GM18870 (cell line): Measurements from ENCODE around the gene KRTAP12-1.

ENCODE experiments used
- ATAC-seq: cut with Tn5 transposase; IDR thresholded peaks from one replicate; pipeline ENCODE4 v1.9.1; 2021; ENCODE audit warnings: moderate library complexity; ENCODE audit not compliant: unreplicated experiment

KRTAP12-1 gene, protein sequence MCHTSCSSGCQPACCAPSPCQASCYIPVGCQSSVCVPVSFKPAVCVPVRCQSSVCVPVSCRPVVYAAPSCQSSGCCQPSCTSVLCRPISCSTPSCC

GRCh38 chr21:44681861-44682579 is at the start of gene KRTAP12-1:
Gene KRTAP12-1, minus strand, starts transcription at chr21:44682163. Its CDS starts 40 bp downstream, at chr21:44682123.
- ATAC-seq, result no peak

DNA sequence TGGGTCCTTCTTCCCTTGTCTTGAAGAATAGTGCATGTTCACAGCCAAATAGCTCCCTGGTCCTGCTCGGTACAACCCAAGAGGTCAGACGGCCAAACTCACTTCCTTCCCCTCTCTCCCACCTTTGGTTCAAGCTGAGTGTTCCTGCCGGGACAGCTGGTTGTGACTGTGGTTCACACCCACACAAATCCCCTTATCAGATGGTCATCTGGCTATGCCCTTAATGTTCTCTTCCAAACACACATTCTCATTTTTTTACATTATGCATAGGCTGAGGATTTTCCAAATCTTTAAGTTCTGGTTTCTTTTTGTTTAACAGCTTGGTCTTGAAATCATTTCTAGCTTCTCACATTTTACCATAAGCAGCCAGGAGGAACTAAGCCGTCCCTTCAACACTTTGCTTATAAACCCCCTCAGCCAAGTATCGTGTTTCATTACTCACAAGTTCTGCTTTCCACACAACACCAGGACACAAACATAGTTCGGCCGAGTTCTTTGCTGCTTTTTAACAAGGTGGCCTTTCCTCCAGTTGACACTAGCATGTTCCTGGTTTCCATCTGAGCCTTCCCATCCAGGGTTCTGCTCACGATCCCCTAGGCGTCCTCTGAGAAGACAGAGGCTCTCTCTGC is 49.1 kb upstream of the KRTAP12-1 start:
- no peak for ATAC-seq

DNA sequence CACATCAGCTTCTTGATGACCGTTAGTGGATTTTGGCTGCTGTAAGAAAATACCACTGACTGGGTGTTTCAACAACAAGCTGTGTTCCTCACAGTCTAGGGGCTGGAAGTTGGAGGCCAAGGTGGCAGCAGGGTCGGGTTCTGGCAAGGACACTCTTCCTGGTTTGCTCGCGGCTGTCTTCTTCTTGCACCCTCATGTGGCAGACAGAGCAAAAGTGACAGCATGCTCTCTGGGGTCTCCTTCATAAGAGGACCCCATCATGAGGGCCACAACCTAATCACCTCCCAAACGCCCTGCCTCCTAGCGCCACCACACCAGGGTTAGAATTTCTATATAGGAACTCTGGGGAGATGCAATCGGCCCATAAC is 48.0 kb upstream of the KRTAP12-1 start:
- ATAC-seq, result no peak

DNA sequence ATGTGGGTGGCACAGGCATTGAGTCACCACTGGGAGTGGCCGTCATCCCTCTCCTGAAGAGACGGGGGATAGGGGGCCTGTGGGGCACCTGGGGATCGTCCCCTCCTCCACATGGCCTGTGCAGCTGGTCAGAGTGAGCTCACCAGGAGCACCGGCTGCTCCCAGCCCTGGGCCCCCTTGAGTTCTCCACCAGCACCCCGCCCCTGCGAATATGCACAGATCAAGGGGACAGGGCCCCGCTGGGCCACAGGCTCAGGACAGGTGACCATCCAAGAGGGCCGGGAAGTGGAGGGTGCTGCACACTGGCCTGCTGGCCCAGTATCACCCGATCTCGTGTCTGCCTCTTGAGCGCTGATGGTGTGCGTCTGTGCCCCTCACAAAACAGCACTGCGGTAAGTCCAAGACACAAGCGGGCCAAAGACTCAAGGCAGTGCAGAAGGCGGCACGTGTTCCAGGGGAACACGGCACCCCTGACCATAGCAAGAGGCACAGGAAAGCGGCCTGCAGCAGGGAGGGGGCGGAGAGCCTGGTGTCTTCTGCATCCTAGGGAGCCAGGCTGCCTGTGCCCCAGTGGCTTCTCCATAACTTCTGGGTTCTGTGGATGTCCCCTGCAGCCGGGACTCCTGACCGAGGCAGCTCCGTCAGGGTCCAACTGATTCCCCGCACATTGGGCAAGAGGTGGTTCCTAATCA is 47.5 kb upstream of the KRTAP12-1 start:
- ATAC-seq, result no peak

GRCh38 chr21:44728716-44729115 is 46.8 kb upstream of the KRTAP12-1 start:
- ATAC-seq, result no peak

GRCh38 chr21:44727757-44728156 is 45.8 kb upstream of the KRTAP12-1 start:
- no peak for ATAC-seq

GRCh38 chr21:44727321-44727720 is 45.4 kb upstream of the KRTAP12-1 start:
- no peak for ATAC-seq

DNA sequence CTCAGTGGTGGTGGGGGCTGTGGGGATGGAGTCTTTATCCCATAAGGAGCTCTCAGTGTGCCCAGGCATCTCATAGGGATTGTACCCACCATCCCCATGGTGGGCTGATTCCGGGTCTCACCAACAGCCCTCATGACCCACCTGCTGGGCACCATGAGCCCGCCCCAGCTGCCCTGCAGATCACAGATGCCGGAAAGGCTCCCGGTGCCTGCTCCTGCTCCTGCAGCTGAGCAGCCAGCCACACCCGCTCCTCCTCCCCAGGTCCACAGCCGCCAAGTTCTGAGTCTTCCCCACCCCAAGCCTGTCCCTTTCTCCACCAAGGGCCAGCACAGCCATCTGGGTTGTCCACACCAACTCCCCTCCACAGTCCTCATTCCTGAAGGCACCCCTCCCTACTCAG is 44.9 kb upstream of the KRTAP12-1 start:
- no peak for ATAC-seq

DNA sequence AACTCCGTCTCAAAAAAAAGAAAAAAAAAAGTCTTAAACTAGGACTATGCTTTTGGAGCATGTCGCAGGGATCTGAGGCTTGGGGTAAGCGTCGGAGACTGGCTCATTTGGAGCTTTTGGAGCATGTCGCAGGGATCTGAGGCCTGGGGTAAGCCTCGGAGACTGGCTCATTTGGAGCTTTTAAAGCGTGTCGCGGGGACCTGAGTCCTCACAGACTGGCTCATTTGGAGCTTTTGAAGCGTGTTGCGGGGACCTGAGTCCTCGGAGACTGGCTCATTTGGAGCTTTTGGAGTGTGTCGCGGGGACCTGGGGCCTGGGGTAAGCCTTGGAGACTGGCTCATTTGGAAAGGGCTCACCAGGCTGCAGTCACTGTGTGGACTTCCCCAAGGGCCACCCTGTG is 43.0 kb upstream of the KRTAP12-1 start:
- ATAC-seq, result no peak

DNA sequence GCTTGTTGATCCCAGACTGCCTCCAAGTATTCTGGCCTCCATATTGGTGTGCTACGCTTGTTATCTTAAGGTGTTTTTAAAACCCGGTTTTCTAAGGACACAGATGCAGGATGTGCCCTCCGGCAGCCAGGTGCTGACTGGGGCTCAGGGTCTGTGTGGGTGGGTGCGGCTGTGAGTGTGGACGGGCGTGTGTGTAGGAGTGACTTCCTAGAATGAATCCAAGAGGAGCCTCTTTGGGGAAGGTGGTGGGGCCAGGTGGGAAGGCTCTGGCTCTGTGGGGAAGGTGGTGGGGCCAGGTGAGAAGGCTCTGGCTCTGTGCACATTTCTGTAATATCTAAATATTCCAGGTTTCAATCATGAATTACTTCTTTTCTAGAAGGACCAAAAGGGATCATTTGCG is 42.2 kb upstream of the KRTAP12-1 start:
- no peak for ATAC-seq

GRCh38 chr21:44723177-44724131 is 41.5 kb upstream of the KRTAP12-1 start:
- no peak for ATAC-seq

DNA sequence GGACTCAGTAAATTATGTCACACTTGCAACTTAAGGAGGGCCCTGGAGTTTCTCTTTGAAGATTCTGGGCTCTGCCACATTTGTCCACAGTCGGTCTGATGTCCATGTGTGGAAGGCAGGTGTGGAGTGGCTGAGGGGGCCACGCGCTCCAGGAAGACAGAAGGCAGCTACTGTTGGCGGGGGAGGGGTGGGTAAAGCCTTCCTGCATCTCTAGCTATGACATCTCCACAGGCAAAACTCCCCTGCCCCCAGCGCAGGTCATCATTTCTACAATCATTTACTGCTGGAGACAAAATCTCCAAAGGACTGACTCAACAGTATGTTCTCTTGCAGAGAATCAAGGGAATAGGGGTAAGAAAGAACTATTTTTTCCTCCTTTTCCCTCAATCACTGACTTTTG is 40.8 kb upstream of the KRTAP12-1 start:
- ATAC-seq, result no peak

GRCh38 chr21:44720170-44720569 is 38.2 kb upstream of the KRTAP12-1 start:
- ATAC-seq, result no peak

- ATAC-seq, result no peak
Observed at GRCh38 chr21:44718571-44718970, 36.6 kb upstream of the KRTAP12-1 start.

GRCh38 chr21:44718093-44718492 is 36.1 kb upstream of the KRTAP12-1 start:
- ATAC-seq, result no peak

GRCh38 chr21:44716984-44717383 is 35.0 kb upstream of the KRTAP12-1 start:
- ATAC-seq, result no peak

GRCh38 chr21:44714905-44715304 is 32.9 kb upstream of the KRTAP12-1 start:
- no peak for ATAC-seq

DNA sequence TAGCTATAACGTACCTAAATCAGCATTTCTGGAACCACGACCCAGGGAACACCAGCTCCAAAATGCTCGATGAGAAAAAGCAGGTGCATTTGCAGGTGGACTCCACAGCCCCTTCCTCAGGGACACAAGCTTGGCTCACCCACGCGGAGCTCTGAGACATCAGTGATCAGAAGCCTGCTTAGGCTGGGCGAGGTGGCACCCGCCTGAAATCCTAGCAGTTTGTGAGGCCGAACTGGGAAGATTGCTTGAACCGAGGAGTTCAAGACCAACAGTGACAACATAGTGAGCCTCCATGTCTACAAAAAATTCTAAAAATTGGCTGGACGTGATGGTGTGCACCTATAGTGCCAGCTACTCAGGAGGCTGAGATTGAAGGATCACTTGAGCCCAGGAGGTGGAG is 31.9 kb upstream of the KRTAP12-1 start:
- ATAC-seq, result no peak

GRCh38 chr21:44713130-44713529 is 31.2 kb upstream of the KRTAP12-1 start:
- no peak for ATAC-seq

- ATAC-seq, result no peak
Observed at GRCh38 chr21:44712203-44713028, 30.5 kb upstream of the KRTAP12-1 start.
